Esophagus (tissue), 2 donors: ENCODE measurements around the gene SAFB. TPM values are rescaled to one million over a fixed set of nuclear protein-coding genes. Genes with fewer than 3 reads are reported as not detected.

Experiments used
- H3K27ac ChIP-seq, 2 donors: one replicate each; pipeline ENCODE4 v1.5.1; 2013; ENCODE audit warnings: low read depth in 2 of 2, mild to moderate bottlenecking in 2 of 2, inconsistent platforms in 1 of 2, low read length in 1 of 2, moderate library complexity in 1 of 2
- H3K27me3 ChIP-seq, 2 donors: one replicate each; pipeline ENCODE4 v1.6.1; 2013; ENCODE audit warnings: low read length in 2 of 2, control low read depth in 1 of 2, mild to moderate bottlenecking in 1 of 2; ENCODE audit not compliant: insufficient read depth in 2 of 2, control insufficient read depth in 1 of 2
- H3K36me3 ChIP-seq, 2 donors: one replicate each; pipeline ENCODE4 v1.6.1; 2013; ENCODE audit warnings: low read length in 1 of 2; ENCODE audit not compliant: control insufficient read depth in 2 of 2, insufficient read depth in 2 of 2
- H3K4me1 ChIP-seq, 2 donors: one replicate each; pipeline ENCODE4 v1.6.1; 2013; ENCODE audit warnings: low read length in 1 of 2; ENCODE audit not compliant: control insufficient read depth in 2 of 2, insufficient read depth in 2 of 2
- H3K4me3 ChIP-seq, 2 donors: one replicate each; pipeline ENCODE4 v1.5.1; 2013; ENCODE audit warnings: low read length in 2 of 2, mild to moderate bottlenecking in 2 of 2, low read depth in 1 of 2, moderate library complexity in 1 of 2
- H3K9me3 ChIP-seq, 2 donors: one replicate each; pipeline ENCODE4 v1.6.1; 2013; ENCODE audit warnings: mild to moderate bottlenecking in 2 of 2, low read depth in 1 of 2, low read length in 1 of 2, moderate library complexity in 1 of 2; ENCODE audit not compliant: control insufficient read depth in 2 of 2, insufficient read depth in 1 of 2
- WGBS, 2 donors: extraction: QIAGEN DNeasy Blood & Tissue Kit; methylation state at CpG; one replicate each; pipeline ENCODE4 v1.1.7; 2013; 5-methylcytosine and 5-hydroxymethylcytosine counted together
- polyA plus RNA-seq, 2 donors: library from polyadenylated mRNA; stranded (reverse); fragments of 200-250 nt; gene quantifications; one replicate each; pipeline ENCODE4 v1.2.3, GENCODE V29; 2013
- donor health status: healthy with polysubstance abuse.
- donor health status: Bipolar disorder and iron deficiency.

Gene SAFB
- polyA plus RNA-seq, 2 donors = 44.2 to 48.5 TPM

DNA sequence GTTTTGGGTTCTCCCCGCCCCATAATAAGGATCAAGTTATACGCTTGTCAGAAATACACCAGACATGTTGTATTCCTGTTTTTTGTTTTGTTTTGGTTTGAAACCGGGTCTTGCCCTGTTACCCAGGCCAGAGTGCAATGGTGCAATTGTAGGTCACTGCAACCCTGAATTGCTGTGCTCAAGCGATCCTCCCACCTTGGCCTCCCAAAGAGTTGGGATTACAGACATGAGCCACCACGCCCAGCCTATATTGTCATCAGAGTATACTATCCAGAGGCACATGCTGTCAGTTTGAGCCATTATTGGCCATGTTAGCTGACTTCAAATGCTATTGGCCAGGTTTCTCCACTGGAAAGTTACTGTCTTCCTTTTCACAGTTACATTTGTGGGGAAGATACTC is 9.8 kb downstream of the SAFB start:
- no peak overlapping the region for H3K4me3 ChIP-seq
- no peaks in the 10 kb centered on the region for H3K9me3 ChIP-seq
- 78 to 88% methylated on average over 5 of the region's 5 CpGs for WGBS, 2 donors
- H3K36me3 ChIP-seq = peaks cover under 1 to 7% of the 10 kb centered on the region in 2 donors
- no peak overlapping the region for H3K27ac ChIP-seq
- H3K27me3 ChIP-seq = no peaks in the 10 kb centered on the region
- peaks cover 2 to 3% of the 10 kb centered on the region in 2 donors for H3K4me1 ChIP-seq

DNA sequence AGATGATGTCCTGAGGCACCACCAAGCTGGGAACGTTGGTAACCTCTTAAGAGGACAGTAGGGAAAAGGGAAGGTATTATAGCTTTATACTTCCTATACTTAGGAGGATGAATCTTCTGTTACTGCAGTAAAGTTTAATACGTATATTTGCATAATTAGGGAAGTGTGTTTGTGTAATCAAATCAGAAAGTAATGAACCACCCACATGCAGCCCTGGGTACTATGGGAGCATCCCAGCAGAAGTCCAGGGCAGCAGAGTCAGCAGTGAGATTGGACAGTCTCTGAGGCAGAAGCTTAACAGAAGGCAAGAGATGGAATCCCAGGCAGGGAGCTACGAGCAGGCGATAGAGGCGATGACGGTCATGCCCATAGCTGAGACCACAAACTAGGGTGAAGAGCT is 12.5 kb downstream of the SAFB start:
- peaks cover 2 to 3% of the 10 kb centered on the region in 2 donors for H3K4me1 ChIP-seq

GRCh38 chr19:5637971-5638370 is 15.1 kb downstream of the SAFB start:
- Histone ChIP-seq H3K27ac (no peak overlapping the region), H3K4me1 (peaks cover 0 to 3% of the 10 kb centered on the region in 2 donors)

More for the DNA sequence above, 12.5 kb downstream of the SAFB start:
- no peaks in the 10 kb centered on the region for H3K9me3 ChIP-seq
- H3K36me3 ChIP-seq = no peaks in the 10 kb centered on the region
- no peak overlapping the region for H3K27ac ChIP-seq
- no peak overlapping the region for H3K4me3 ChIP-seq
- 83 to 90% methylated on average over 6 of the region's 6 CpGs for WGBS, 2 donors
- H3K27me3 ChIP-seq = no peaks in the 10 kb centered on the region

GRCh38 chr19:5641171-5641570 is 18.3 kb downstream of the SAFB start:
- peak overlapping the region in 1 of 2 donors; percentile 59 for H3K27ac ChIP-seq
- H3K27me3 ChIP-seq = no peaks in the 10 kb centered on the region
- peaks cover 1 to 18% of the 10 kb centered on the region in 2 donors for H3K36me3 ChIP-seq
- H3K4me1 ChIP-seq = peaks cover 0 to 3% of the 10 kb centered on the region in 2 donors
- WGBS, 2 donors = 52 to 69% methylated on average over 4 of the region's 4 CpGs
- no peak overlapping the region for H3K4me3 ChIP-seq
- no peaks in the 10 kb centered on the region for H3K9me3 ChIP-seq

More at GRCh38 chr19:5637971-5638370, 15.1 kb downstream of the SAFB start:
- WGBS, 2 donors = 34 to 43% methylated on average over 1 of the region's 1 CpG
- H3K36me3 ChIP-seq = peaks cover 0 to 7% of the 10 kb centered on the region in 2 donors
- H3K4me3 ChIP-seq = no peak overlapping the region
- no peaks in the 10 kb centered on the region for H3K27me3 ChIP-seq
- H3K9me3 ChIP-seq = no peaks in the 10 kb centered on the region

GRCh38 chr19:5642204-5642603 is 19.3 kb downstream of the SAFB start:
- Histone ChIP-seq H3K4me1 (peaks cover 0 to 3% of the 10 kb centered on the region in 2 donors), H3K9me3 (no peaks in the 10 kb centered on the region), H3K36me3 (peaks cover 8 to 27% of the 10 kb centered on the region in 2 donors), H3K27me3 (no peaks in the 10 kb centered on the region), H3K4me3 (no peak overlapping the region), H3K27ac (peak overlapping the region in 1 of 2 donors; percentile 3)
- WGBS, 2 donors = 84 to 93% methylated on average over 2 of the region's 2 CpGs

- Histone ChIP-seq H3K27ac (no peak overlapping the region), H3K36me3 (peaks cover 8 to 32% of the 10 kb centered on the region in 2 donors), H3K9me3 (no peaks in the 10 kb centered on the region), H3K4me1 (peaks cover 0 to 3% of the 10 kb centered on the region in 2 donors), H3K4me3 (no peak overlapping the region), H3K27me3 (no peaks in the 10 kb centered on the region)
- 85 to 89% methylated on average over 4 of the region's 4 CpGs for WGBS, 2 donors
These were observed 20.2 kb downstream of the SAFB start for GRCh38 chr19:5643060-5643459.

DNA sequence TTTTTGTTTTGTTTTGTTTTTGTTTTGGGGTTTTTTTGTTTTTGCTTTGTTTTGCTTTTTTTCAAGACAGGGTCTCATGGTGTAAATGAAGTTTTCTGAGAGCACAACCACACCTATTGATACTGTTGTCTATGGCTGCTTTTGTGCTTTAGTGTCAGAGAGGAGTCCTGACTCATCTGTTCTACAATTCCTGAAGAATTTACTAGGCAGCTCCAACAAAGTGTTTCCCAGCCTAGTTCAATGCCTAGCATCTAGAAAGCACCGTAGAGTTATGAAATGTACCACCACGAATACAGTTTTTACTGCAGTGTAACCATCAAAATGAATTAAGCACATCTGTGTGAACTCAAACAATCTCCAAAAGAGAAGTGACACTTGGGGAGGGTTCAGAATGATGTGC is 21.2 kb downstream of the SAFB start:
- Histone ChIP-seq H3K9me3 (no peaks in the 10 kb centered on the region), H3K4me1 (peaks cover 0 to 3% of the 10 kb centered on the region in 2 donors), H3K27me3 (no peaks in the 10 kb centered on the region), H3K4me3 (no peak overlapping the region), H3K36me3 (peaks cover 8 to 32% of the 10 kb centered on the region in 2 donors), H3K27ac (no peak overlapping the region)
- 88 to 93% methylated on average over 2 of the region's 2 CpGs for WGBS, 2 donors

- Histone ChIP-seq H3K27me3 (no peaks in the 10 kb centered on the region), H3K9me3 (no peaks in the 10 kb centered on the region), H3K36me3 (peaks cover 11 to 36% of the 10 kb centered on the region in 2 donors), H3K27ac (no peak overlapping the region), H3K4me1 (peaks cover 0 to 3% of the 10 kb centered on the region in 2 donors), H3K4me3 (no peak overlapping the region)
- WGBS, 2 donors = 78 to 88% methylated on average over 5 of the region's 5 CpGs
These were observed 22.5 kb downstream of the SAFB start for GRCh38 chr19:5645409-5645808.

DNA sequence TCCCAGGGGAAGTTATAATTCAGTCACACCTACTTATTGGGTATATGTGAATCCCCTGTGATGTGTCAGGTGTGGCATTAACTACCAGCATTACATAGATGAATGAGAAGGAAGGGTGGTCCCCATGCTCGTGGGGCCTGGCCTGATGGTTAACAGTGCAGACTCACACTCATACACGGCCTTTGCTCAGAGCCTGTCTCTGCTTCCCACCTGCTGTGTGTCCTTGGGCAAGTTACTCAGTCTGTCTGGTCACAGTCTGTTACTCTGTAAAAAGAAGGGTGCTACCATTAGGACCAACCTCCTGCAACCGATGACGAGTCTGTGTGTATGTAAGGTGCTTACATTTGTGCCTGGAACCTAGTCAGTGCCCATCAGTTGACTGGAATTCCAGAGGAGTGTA is 23.8 kb downstream of the SAFB start:
- H3K27ac ChIP-seq = no peak overlapping the region
- H3K27me3 ChIP-seq = no peaks in the 10 kb centered on the region
- peaks cover 0 to under 1% of the 10 kb centered on the region in 2 donors for H3K4me1 ChIP-seq
- WGBS, 2 donors = 89 to 91% methylated on average over 4 of the region's 4 CpGs
- H3K9me3 ChIP-seq = no peaks in the 10 kb centered on the region
- no peak overlapping the region for H3K4me3 ChIP-seq
- peaks cover 18 to 44% of the 10 kb centered on the region in 2 donors for H3K36me3 ChIP-seq

DNA sequence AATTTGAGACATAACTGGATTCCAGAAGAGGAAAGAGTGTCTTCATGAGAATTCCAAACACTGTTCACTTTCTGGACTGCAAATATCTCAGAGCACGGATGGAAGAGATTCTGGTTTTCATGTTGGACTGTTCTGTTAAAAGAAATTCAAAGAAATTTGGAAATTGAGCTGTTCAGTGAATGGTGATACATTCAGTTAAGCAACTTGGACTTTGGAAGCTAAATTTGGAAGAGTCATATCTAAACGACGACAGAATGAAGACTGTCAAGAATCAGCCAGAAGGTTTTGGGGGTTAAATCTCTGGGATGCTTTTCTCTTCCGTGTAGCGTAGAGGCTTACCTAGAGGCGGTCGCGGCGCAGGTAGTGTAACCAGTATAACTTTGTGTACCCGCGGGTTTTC is 25.6 kb downstream of the SAFB start:
- Histone ChIP-seq H3K9me3 (no peaks in the 10 kb centered on the region), H3K4me1 (no peaks in the 10 kb centered on the region), H3K36me3 (peaks cover 25 to 52% of the 10 kb centered on the region in 2 donors), H3K27me3 (no peaks in the 10 kb centered on the region), H3K27ac (no peak overlapping the region), H3K4me3 (no peak overlapping the region)
- 93 to 94% methylated on average over 9 to 11 of the region's 11 CpGs for WGBS, 2 donors
